GM19025 (cell line): ENCODE measurements around the gene MNDA.
"Not testable (repeated sequence)": the region's sequence is repeated elsewhere in the genome, so short reads cannot be mapped to it uniquely, and the experiment has no call there.

Experiments used
- ATAC-seq: cut with Tn5 transposase; IDR thresholded peaks from one replicate; pipeline ENCODE4 v1.9.1; 2021; ENCODE audit warnings: mild to moderate bottlenecking, low read depth, moderate library complexity; ENCODE audit not compliant: unreplicated experiment

Gene MNDA

GRCh38 chr1:158836038-158836437, 4.9 kb downstream of the MNDA start:
- ATAC-seq = no peak

- ATAC-seq = no peak
These were observed 7.5 kb downstream of the MNDA start for GRCh38 chr1:158838660-158839059.

- no peak for ATAC-seq
These were observed 8.4 kb downstream of the MNDA start for GRCh38 chr1:158839566-158839965.

- ATAC-seq = no peak
These were observed 9.1 kb downstream of the MNDA start for GRCh38 chr1:158840236-158840635.

- no peak for ATAC-seq
These were observed 33.4 kb downstream of the MNDA start for GRCh38 chr1:158864595-158864994.

- not testable (repeated sequence) for ATAC-seq
These were observed 39.3 kb downstream of the MNDA start for GRCh38 chr1:158870438-158870837.

- no peak for ATAC-seq
These were observed 42.0 kb downstream of the MNDA start for GRCh38 chr1:158873141-158873540.

GRCh38 chr1:158893654-158894053, 62.5 kb downstream of the MNDA start:
- no peak for ATAC-seq

- ATAC-seq = no peak
These were observed 67.6 kb downstream of the MNDA start for GRCh38 chr1:158898722-158899121.
